ENCODE results near the gene MARCHF3.
"Not testable (repeated sequence)": the region's sequence is repeated elsewhere in the genome, so short reads cannot be mapped to it uniquely, and the experiment has no call there.

MARCHF3 gene

GRCh38 chr5:127012916-127013315, 17.4 kb downstream of the MARCHF3 start:
- no peak for DNase-seq (ENCODE audit: low read depth)

DNA sequence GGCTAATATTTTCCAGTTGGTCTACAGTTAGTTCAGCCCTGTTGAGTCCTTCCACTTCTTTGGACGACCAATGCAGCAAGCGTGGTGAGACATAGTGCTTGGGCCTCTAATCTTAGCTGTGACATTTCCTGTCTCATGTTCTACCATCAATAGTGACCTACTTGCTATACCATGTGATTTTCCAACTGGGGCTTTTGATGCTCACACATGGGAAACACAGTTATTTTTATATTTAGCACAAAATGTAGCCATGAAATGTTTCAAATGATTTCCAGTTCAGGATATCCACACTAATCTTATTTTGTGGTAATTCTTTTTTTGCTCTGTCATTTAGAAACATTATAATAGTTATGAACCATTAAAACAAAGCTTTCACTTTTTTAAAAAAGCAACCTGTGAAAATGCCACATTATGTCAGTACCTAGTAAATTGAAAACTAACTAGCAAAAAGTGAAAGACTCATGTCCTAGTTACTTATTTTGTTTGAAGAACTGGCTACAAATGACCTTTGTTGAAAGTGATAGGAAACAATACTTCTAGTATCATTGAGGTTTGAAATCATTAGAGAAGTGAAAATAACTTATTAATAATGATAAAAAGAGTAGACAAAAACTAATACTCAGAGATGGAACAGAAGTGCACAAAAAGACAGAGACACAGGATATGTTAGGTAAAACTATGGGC, 18.3 kb downstream of the MARCHF3 start:
- no peak for DNase-seq (ENCODE audit: low read depth)

DNA sequence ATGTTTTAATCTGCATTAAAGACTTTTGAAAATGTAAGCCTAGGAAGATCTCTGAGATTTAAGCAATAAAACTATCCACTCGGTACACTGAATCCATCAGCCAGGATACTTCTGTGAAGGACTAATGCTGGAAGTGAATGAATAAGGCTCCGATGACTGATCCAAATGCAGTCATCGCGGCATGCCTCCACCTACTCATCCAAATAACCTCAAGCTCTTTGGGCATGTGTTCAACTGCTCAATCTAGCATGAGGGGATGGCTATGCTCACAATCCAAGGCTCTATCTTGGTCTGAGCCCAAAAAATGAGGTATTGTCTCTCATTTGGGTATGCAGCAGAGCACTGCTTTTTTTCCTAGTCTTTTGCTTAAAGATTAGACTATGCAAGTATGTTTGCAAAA, 19.2 kb downstream of the MARCHF3 start:
- DNase-seq (ENCODE audit: low read depth), result no peak

- DNase-seq (ENCODE audit: low read depth), result no peak
Observed at GRCh38 chr5:127010362-127010761, 20.0 kb downstream of the MARCHF3 start.

DNA sequence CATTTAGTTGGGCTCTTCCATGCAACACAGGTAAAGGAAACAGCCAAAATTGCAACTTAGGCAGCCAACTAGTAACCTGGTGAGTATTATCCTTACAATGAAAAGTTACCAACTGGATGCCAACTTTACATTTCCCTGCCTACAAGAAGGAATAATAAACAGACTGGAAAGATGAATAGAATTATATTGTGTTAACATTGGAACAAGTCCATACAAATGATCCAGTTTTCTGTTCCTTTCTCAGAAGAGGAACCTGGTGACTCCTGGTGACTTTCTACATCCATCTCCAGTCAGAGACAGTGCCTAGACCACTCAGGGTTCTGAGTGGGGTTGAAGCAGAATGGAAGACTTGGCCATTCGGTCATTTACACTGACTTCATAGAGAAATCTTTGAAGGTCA, 20.6 kb downstream of the MARCHF3 start:
- no peak for DNase-seq (ENCODE audit: low read depth)

DNA sequence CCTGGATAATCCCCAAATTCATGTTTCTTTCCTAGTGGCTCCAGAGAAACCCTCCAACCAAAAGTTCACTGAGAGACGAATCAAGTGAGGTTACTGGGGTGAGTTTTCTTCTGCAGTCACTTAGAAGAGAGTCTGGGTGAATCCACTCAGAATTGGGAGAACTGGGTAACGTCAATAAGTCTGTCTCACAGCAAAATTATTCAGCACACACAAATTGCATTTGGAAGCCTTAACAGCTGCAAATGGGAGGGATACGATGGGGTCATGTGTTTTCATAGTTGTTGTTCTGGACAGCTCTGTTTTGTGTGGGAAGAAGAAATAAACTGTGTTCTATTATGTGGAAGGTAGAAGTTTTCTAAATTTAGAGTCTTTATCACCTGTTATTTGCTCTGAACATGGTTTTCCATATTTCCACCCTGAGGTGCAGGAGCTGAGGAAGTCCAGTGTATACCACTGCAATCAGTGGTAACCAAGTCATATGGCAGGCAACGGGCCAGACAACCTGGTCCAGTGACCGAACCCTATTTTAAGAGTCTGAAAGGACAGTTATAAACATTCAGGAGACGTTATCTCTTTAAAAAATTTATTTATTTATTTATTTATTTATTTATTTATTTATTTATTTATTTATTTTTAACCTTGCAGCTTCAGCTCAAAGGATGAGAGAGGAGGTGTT, 21.9 kb downstream of the MARCHF3 start:
- no peak for DNase-seq (ENCODE audit: low read depth)

DNA sequence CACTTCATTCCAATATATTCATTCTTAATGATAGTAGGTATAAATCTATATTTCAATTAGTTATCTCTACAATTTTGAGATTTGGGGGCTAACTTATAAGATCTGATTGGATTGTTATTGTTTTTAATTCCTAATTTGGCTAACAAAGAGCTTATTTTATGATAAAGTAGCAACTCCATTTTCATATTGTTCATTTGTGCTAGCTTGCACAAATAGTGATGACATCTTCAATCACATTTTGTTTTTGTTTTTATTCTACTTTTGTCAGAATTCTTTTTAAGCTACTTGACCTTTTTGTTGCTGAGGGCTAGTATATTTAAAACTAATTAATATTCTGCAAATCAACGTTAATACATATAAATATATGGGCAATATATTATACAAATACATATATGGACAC, 22.8 kb downstream of the MARCHF3 start:
- no peak for DNase-seq (ENCODE audit: low read depth)

GRCh38 chr5:127006744-127007143, 23.6 kb downstream of the MARCHF3 start:
- DNase-seq (ENCODE audit: low read depth), result no peak

GRCh38 chr5:127005282-127005681, 25.1 kb downstream of the MARCHF3 start:
- not testable (repeated sequence) for DNase-seq (ENCODE audit: low read depth)

- no peak for DNase-seq (ENCODE audit: low read depth)
Observed at GRCh38 chr5:127004721-127005120, 25.6 kb downstream of the MARCHF3 start.

DNA sequence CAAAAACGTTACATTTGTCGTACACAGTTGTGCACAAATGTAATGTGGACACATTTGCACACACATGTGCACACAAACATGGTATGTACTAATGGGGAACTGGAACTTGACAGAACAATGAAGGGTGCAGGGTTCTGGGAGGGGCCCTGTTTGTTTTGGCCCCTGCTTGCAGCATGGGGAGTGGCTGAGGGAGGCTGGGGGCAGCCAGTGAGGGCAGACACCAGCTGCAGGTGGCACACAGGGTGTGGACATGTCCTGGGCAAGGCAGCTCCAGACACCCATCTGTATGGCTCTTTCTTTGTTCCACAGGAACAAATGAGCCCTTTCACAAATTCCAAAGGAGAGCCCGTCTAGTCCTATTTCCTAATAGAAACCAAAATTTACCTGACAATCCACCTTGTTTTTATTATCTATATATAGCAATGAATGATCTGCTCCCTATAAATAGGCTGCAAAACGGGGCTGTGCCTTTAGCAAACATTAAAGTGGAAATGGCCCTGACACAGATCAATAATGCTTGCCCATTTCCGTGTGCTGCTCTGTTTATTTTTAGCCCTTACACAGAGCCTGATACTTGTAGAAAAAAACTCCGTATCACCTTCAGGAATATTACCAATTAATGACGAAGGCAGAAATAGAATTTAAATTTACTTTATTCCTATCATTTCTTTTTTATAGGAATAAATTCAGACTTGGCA, 26.4 kb downstream of the MARCHF3 start:
- DNase-seq (ENCODE audit: low read depth), result no peak

DNA sequence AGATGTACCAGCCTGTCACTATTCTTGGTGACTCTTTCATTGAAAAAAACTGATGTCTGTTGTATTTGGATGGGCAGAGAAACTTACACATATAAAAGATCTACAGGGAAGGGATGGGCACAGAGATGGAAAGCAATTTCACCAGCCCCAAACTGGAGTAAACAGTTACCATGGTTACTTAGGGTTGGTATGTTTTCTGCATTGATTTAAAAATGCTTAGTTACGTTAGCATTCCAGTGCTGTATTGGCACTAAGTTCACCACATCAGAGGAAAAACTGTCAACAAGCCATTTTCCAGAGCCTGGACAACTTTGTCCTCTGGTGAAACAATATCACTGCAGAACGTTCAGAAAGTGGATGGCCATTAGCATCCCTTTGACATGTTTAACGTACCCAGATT, 28.0 kb downstream of the MARCHF3 start:
- DNase-seq (ENCODE audit: low read depth), result no peak

GRCh38 chr5:127001621-127002296, 28.6 kb downstream of the MARCHF3 start:
- DNase-seq (ENCODE audit: low read depth), result no peak

DNA sequence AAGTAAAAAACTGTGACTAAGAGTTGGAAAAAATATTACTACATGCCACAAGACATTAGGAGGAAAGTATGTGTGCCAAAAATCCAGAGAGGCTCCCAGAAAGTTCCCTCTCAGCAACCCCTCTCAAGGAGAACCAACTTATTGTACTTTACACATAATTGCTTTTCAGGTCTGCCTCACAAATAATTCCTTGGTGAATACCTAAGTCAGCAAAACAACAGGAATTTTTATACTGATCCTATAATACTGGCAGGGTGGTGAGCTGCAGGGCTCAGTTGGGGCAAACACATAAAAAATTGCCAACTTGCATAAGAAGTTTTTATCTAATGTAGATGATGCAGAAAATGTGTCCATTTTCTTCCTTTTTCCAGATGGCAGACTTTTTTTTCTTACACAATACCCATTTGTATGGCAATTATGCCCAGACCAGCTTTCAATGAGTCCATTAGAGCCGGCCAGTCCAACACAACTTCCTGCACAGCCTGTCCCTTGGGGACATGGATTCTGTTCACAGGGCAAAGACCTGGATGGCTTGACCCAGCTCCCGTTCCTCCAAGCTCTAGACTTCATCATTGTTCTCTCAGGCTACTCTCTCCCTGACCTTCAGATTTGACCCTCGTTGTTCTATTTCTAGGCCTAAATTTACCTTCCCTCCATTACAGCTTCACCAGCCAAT, 31.3 kb downstream of the MARCHF3 start:
- no peak for DNase-seq (ENCODE audit: low read depth)

- DNase-seq (ENCODE audit: low read depth), result no peak
Observed at GRCh38 chr5:126998201-126998631, 32.1 kb downstream of the MARCHF3 start.

- DNase-seq (ENCODE audit: low read depth), result no peak
Observed at GRCh38 chr5:126995689-126996088, 34.7 kb downstream of the MARCHF3 start.

DNA sequence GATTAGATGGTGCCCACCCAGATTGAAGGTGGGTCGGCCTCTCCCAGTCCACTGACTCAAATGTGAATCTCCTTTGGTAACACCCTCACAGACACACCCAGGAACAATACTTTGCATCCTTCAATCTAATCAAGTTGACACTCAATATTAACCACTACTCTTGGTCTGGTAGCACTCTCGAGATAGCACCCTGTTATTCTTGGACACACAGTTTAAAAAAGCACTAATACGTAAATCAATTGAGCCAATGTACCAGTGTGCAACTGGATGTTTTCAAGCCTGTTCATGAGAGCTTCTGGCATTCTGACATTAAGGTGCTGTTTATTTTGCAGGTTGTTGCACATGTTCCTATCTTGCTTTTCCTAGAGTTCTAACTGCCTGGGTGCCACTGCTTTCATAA, 35.3 kb downstream of the MARCHF3 start:
- no peak for DNase-seq (ENCODE audit: low read depth)

- DNase-seq (ENCODE audit: low read depth), result no peak
Observed at GRCh38 chr5:126994485-126994884, 35.9 kb downstream of the MARCHF3 start.

DNA sequence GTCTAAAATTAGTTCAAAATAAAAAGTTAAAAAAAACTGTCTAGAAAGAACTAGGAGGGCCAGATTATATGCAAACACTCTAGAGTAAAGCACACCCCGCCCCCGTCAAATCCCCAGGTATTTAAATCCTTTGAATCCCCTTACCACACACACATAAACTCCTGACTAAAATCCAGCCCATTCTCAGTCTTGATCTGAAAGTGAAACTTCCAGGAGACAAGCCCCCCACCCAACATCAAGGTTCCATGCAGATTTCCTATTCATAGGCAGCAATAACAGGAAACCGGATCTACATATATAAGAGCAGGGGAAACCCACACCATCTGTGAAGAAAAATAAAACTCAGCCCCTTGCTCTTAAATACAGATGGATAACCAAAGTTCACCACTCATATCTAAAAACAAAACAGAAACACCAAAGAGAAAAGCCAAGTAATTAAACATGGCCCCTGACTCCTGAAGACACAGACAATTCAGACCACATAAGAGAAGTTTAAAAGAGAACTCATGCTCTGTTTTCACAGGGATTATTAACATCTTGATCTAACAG, 42.3 kb downstream of the MARCHF3 start:
- DNase-seq (ENCODE audit: low read depth), result no peak

- DNase-seq (ENCODE audit: low read depth), result no peak
Observed at GRCh38 chr5:126987271-126987899, 43.0 kb downstream of the MARCHF3 start.

DNA sequence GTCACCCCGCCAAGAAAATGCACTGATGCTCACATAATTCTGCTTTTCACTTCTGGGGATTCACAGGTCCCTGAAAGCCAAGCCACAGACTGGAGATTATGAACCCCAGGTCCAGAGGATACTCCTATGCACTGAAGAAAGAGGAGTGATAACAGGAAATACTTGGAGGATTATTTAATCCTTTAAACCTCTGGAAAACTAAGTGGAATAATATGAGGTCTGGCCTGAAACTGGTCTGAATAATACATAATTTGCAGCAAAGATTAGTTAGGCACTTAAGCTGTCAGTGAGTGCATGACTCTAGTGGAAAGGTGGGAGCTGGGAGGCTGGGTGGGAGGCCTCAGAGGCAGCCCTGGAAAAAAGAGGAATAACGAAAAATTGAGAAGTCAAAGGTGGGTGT, 45.7 kb downstream of the MARCHF3 start:
- DNase-seq (ENCODE audit: low read depth), result no peak
